Spinal cord (tissue), 10 donors: ENCODE measurements around the gene ATP9B. TPM values are rescaled to one million over a fixed set of nuclear protein-coding genes. Genes with fewer than 3 reads are reported as not detected.
"Not testable (repeated sequence)": the region's sequence is repeated elsewhere in the genome, so short reads cannot be mapped to it uniquely, and the experiment has no call there.

Source experiments
- DNase-seq, 6 donors: peaks; one replicate each; pipeline versions ENCODE4 v3.0.0 to v3.0.0-alpha.2; 2013 to 2015; ENCODE audit warnings: low spot score in 6 of 6, low read depth in 4 of 6
- H3K27ac ChIP-seq: one replicate; pipeline ENCODE4 v1.5.1; 2013; ENCODE audit warnings: low read depth, low read length, control low read depth
- H3K27me3 ChIP-seq: one replicate; pipeline ENCODE4 v1.6.1; 2013; ENCODE audit warnings: low read length; ENCODE audit not compliant: control insufficient read depth, insufficient read depth
- H3K36me3 ChIP-seq: one replicate; pipeline ENCODE4 v1.6.1; 2013; ENCODE audit warnings: low read length; ENCODE audit not compliant: control insufficient read depth, insufficient read depth
- H3K4me1 ChIP-seq: one replicate; pipeline ENCODE4 v1.6.1; 2013; ENCODE audit warnings: low read length; ENCODE audit not compliant: control insufficient read depth, insufficient read depth
- H3K4me3 ChIP-seq: one replicate; pipeline ENCODE4 v1.5.1; 2013; ENCODE audit warnings: low read depth, low read length, control low read depth
- H3K9me3 ChIP-seq: one replicate; pipeline ENCODE4 v1.6.1; 2013; ENCODE audit warnings: low read length; ENCODE audit not compliant: control insufficient read depth, insufficient read depth
- WGBS: methylation state at CpG from one replicate; pipeline ENCODE4 v1.1.5; 2013; ENCODE audit warnings: missing lambda C conversion rate; ENCODE audit not compliant: insufficient coverage; 5-methylcytosine and 5-hydroxymethylcytosine counted together
- polyA plus RNA-seq, 2 donors: library from polyadenylated mRNA; unstranded; fragments of 120-200 nt; gene quantifications; one replicate each; pipeline ENCODE4 v1.2.1, GENCODE V29; 2013; ENCODE audit not compliant: insufficient read length in 2 of 2
- total RNA-seq, 2 donors: library from RNA; depleted of rRNA in 1 of 2; stranded (reverse); fragments of 120-200 nt in 1 of 2; fragments of >200 nt in 1 of 2; gene quantifications; one replicate each; pipeline versions ENCODE4 v1.2.3 to v1.2.4, GENCODE V29; 2013 to 2014
- donor health status: healthy.

ATP9B gene
- total and polyA plus RNA-seq, 4 donors = 19.5 to 72.7 (median 35.6) TPM

DNA sequence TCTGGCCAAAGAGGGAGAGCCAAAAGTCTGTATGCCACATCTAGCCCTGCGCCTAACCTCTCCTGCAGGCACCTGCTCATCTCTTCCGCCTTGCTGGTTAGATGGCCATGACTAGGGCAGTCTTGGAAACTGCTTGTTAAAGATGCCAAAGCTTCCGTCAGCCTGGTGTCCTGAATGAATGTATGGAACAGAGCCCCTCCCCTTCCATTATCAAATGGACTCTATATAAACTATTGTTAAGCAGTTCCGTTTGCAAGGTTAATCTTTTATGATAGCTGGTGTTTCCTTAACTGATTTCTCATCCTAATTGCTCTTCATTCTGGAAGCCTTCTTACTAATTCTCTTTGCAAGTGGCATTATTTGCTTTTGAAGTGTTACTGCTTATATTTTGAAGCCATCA, 87.1 kb downstream of the ATP9B start:
- 94% methylated on average over 2 of the region's 4 CpGs for WGBS
- Histone ChIP-seq H3K4me3 (no peak overlapping the region), H3K4me1 (no peaks in the 10 kb centered on the region), H3K36me3 (peaks cover 4% of the 10 kb centered on the region), H3K27ac (no peak overlapping the region), H3K27me3 (no peaks in the 10 kb centered on the region), H3K9me3 (no peaks in the 10 kb centered on the region)
- DNase-seq = no peak

DNA sequence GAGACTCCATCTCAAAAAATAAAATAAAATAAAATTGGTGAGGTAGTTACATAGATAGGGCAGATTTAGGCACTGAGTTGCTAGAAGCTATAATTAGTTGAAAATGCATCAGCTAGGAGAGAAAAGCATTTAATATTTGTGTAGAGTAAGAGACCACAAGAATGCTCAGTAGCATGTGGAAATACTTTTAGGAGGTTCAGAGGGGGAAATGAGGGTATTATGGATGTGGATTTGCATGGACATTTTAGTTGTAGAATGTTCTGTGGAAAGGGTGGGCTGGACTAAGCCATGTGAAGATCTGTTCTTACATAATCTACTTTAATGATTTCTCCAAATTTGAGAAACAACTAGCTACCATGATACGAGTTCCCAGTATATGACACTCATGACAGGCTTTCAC, 95.5 kb downstream of the ATP9B start:
- Histone ChIP-seq H3K9me3 (no peaks in the 10 kb centered on the region), H3K27me3 (no peaks in the 10 kb centered on the region), H3K27ac (no peak overlapping the region), H3K36me3 (peaks cover 23% of the 10 kb centered on the region), H3K4me3 (no peak overlapping the region), H3K4me1 (no peaks in the 10 kb centered on the region)
- DNase-seq = no peak
- WGBS = no CpG with 5 or more reads among the region's 1 CpG

DNA sequence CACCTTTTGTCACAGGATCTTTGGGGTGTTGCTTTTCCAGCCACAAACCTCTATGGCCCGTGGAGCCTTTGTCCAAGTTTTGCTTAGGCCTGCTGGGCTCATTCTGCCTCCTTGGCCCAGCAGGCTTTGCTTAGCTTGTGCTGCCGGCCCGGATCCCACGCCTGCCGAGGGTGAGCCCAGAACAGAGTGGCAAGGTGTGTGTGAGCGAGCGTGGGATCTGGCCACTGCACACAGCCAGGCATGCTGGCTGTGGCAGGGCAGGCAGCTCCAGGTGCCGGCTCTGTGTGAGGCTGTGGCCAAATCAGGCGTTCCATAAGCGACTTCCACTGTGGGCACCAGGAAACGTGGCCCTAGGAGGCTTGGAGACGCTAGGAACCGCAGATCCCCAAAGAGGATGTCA, 97.5 kb downstream of the ATP9B start:
- no peak overlapping the region for H3K27ac ChIP-seq
- H3K4me3 ChIP-seq = no peak overlapping the region
- peaks cover 23% of the 10 kb centered on the region for H3K36me3 ChIP-seq
- no peak for DNase-seq
- no peaks in the 10 kb centered on the region for H3K4me1 ChIP-seq
- H3K9me3 ChIP-seq = no peaks in the 10 kb centered on the region
- H3K27me3 ChIP-seq = no peaks in the 10 kb centered on the region
- 98% methylated on average over 9 of the region's 13 CpGs for WGBS

DNA sequence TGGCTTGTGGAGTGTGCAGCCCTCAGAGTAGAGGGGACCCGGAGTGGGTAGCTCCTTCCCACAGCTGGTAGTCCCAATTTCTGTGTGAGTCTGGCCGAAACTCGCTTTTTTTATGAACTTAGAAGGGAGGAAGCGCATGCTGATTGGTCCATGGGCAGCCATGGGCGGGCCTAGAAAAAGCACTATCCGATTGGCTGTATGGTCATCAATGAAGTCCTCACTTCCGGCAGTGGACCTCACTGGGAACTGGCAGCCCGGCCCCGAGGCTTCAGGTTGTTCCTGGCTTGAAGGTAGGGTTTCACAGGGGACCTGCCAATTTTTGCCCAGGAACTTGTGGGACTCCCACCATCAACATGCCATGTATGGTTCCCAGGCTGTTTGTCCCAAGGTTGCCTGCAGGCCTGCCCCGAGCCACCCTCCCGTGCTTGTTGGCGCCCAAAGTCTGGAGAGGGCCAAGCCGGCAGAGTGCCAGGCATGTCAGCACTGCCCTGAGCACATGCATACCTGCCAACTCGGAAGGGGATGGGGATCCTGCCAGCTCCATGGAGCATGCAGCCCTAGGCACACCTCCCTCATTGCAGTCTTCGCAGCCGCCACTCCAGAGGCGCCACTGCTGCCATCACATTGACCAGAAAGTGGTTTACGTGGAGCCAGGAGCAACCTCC, 98.5 kb downstream of the ATP9B start:
- WGBS = 93% methylated on average over 18 of the region's 18 CpGs
- H3K27me3 ChIP-seq = no peaks in the 10 kb centered on the region
- no peaks in the 10 kb centered on the region for H3K9me3 ChIP-seq
- H3K36me3 ChIP-seq = peaks cover 28% of the 10 kb centered on the region
- H3K4me1 ChIP-seq = no peaks in the 10 kb centered on the region
- H3K4me3 ChIP-seq = no peak overlapping the region
- no peak overlapping the region for H3K27ac ChIP-seq
- no peak for DNase-seq

DNA sequence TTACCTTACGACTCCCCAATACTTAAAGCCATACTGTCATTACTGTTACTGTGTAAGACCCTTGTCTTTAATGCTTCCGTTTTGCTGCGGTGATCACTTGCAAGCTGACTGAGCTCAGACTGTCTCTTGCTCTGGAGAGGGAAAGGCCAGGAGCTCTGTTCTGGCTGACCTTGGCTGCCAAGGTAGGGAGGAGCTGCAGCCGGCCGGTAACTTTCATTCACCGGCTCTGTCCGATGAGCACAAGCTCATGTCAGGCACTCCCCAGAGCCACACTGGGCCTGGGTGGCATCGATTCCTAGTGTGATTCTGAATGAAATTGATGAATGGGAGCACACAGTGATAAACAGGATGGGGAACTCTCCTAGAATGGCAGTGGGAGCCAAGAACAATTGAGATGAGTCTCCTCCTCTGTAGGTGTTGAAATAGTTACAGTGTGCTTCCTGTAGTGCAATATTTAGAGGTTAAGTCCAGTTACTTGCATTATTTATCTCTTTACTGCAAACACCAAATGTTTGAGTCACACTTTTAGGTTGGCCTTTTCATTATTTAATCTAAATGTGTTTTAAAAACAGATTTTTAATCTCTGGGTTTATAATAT, 100.9 kb downstream of the ATP9B start:
- no peaks in the 10 kb centered on the region for H3K27me3 ChIP-seq
- no peak overlapping the region for H3K27ac ChIP-seq
- 62% methylated on average over 7 of the region's 8 CpGs for WGBS
- peaks cover 28% of the 10 kb centered on the region for H3K36me3 ChIP-seq
- no peak overlapping the region for H3K4me3 ChIP-seq
- H3K4me1 ChIP-seq = no peaks in the 10 kb centered on the region
- no peaks in the 10 kb centered on the region for H3K9me3 ChIP-seq
- no peak for DNase-seq

DNA sequence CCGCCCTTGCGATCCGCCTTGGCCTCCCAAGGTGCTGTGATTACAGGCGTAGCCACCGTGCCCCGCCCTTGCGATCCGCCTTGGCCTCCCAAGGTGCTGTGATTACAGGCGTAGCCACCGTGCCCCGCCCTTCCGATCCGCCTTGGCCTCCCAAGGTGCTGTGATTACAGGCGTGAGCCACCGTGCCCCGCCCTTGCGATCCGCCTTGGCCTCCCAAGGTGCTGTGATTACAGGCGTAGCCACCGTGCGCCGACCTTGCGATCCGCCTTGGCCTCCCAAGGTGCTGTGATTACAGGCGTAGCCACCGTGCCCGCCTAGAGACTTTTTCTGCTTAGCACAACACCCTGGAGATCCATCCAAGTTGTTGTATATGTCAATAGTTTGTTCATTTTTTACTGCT, 103.1 kb downstream of the ATP9B start:
- not testable (repeated sequence) for H3K27me3 ChIP-seq, H3K27ac ChIP-seq, H3K4me3 ChIP-seq, H3K9me3 ChIP-seq, DNase-seq, H3K4me1 ChIP-seq
- peaks cover 17% of the 10 kb centered on the region for H3K36me3 ChIP-seq
- WGBS = 98% methylated on average over 18 of the region's 27 CpGs

DNA sequence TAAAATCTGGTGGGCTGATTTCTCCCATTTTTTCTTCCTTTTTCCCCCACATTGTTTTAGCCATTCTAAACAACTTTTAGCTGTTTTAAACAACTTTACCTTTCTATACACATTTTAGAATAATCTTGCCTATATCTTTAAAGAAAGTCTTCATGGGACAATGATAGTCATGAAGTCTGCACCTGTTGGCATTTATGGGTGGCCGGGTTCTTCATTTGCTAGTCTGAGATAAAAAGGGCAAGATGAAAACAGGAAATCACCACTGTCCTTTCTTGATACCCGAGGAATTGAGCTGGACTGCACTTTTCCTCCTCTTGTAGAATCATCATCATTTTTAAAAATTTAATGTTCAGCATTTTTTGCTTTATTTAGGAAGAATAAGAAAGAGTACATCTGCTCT, 104.5 kb downstream of the ATP9B start:
- Histone ChIP-seq H3K27me3 (no peaks in the 10 kb centered on the region), H3K4me1 (no peaks in the 10 kb centered on the region), H3K4me3 (no peak overlapping the region), H3K36me3 (peaks cover 10% of the 10 kb centered on the region), H3K9me3 (no peaks in the 10 kb centered on the region), H3K27ac (no peak overlapping the region)
- WGBS = 100% methylated on average over 1 of the region's 2 CpGs
- no peak for DNase-seq

DNA sequence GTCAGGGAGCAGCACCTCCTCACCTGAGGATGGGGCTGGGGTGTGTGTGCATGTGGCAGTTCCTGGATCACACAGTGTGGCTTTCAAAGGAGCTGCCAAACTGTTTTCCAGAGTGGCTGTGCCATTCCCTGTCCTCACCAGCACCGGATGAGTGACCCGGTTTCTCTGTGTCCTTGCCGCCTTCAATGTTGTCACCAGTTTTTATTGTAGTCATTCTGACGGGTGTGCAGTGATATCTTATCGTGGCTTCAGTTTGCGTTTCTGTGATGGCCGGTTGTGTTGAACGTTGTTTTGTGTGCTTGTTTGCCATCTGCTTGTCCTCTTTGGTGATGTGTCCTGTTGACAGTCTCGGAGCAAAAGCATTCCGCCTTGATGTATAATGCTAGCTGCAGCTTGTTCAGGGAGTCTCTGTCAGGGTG, 108.9 kb downstream of the ATP9B start:
- no peak overlapping the region for H3K27ac ChIP-seq
- H3K9me3 ChIP-seq = no peaks in the 10 kb centered on the region
- no peaks in the 10 kb centered on the region for H3K27me3 ChIP-seq
- 89% methylated on average over 9 of the region's 10 CpGs for WGBS
- no peaks in the 10 kb centered on the region for H3K4me1 ChIP-seq
- DNase-seq = no peak
- peaks cover 4% of the 10 kb centered on the region for H3K36me3 ChIP-seq
- no peak overlapping the region for H3K4me3 ChIP-seq

DNA sequence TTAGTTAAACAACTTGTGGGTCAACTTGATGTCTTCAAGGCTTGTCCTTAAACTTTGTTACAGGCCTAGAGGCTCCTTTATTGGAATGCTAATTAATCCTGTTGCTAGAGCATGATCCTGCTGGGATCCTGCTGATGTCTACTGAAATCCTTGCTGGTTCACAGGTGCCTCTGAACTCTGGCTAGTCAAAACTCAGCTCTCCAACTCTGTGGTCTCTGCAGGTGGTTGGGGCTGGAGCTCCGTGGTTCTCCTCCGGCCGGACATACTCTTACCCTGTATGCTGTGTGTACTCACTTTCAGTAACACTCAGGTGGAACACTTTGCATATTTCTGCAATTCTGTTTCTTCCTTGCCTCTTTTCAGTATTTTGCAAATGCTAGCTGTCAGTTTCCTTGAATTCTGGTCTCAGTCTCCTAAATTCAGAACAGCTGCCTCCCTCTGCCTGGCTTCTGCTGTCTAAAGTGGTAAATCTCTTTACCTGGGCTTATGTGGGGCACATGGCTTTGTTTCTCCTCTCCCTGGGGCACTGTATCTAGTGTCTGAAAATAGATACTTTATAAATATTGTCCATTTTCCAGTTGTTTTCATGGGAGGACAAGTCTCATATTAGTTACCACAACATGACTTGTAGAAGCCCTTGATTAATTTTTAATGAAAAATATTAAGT, 113.0 kb downstream of the ATP9B start:
- Histone ChIP-seq H3K9me3 (no peaks in the 10 kb centered on the region), H3K36me3 (peaks cover under 1% of the 10 kb centered on the region), H3K4me1 (no peaks in the 10 kb centered on the region), H3K27ac (no peak overlapping the region), H3K4me3 (no peak overlapping the region), H3K27me3 (no peaks in the 10 kb centered on the region)
- WGBS = 70% methylated on average over 3 of the region's 3 CpGs
- DNase-seq = no peak

DNA sequence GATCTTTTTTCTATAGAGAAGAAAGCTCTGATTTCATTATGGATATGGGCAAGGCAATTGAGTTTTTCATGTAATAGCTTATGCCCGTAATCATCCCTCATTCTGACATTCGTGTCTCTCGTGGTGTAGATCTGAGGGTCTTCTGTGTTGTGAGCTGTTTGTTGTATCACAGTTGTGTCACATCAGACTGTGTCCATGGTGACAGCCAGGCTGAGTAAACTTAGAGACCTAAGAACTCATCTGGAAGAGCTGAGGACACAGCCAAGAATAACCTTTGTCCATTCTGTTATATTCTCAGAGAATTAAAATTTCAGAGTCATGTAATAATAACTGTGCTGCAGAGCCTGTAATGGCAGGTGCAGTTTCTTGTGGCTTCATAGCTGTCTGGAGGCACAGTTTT, 116.5 kb downstream of the ATP9B start:
- no peak overlapping the region for H3K4me3 ChIP-seq
- peak in 1 of 6 donors; percentile 18 for DNase-seq
- no peak overlapping the region for H3K27ac ChIP-seq
- peaks cover 3% of the 10 kb centered on the region for H3K36me3 ChIP-seq
- WGBS = no CpG with 5 or more reads among the region's 3 CpGs
- H3K9me3 ChIP-seq = no peaks in the 10 kb centered on the region
- no peaks in the 10 kb centered on the region for H3K27me3 ChIP-seq
- no peaks in the 10 kb centered on the region for H3K4me1 ChIP-seq
